GM12865 (cell line): ENCODE measurements around the gene DNAH9.

Source experiments
- DNase-seq: peaks from one replicate; pipeline ENCODE4 v3.0.0; 2010; ENCODE audit warnings: low read depth
- H3K4me3 ChIP-seq: 2 replicates; pipeline ENCODE4 v1.5.1; 2011; ENCODE audit warnings: mild to moderate bottlenecking, low read depth, low read length, control low read depth
- TF ChIP-seq, protein P1 (sequence below): IDR thresholded peaks from 2 replicates; pipeline ENCODE4 v1.5.1; 2011; ENCODE audit warnings: low read length, control low read depth, low read depth, inconsistent platforms; ENCODE audit not compliant: insufficient read depth; ENCODE audit errors: missing control alignments

DNAH9 gene

DNA sequence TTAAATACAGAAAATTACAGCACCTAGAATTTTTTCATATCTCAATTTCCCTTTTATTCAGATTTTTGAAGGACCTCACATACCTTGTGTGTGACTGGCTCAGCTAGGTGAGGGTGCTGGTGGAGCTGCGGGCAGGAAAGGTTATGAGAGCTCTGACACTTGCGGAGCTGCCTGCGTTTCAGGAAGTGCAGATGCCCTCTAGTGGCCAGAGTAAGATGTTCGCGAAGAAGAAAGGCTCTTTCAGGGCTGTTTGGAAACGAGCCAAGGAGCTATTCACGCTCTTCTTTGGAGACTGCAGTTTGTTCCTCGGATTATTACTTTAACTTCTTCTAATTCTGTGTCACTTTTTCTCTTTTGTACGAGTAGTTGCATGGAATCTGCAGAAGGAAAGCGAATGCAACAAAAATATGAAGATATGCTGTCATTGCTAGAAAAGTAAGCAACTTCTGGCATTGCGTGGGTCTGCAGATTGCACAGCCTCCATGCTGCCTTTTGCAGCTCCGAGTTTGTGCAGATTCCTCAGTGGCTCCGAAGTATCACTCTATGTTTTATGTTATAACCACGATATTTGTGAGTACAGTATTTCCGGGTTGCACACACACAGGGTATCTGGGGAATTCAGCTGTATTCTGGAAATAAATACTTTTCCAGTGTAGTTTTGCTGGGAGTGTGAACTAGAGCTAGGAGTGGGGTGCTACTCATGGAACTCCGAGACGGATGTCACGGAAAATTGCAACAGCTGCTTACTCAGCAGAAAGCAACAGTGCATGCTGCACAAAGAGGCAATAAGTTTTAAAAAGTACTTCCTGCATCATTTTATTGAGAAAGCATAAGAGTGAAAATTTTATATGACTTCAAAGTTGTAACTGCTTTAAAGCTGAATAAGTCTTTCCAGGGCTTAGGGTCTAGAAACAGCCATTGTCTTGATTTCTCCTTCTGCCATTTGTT is 46.3 kb downstream of the DNAH9 start:
- TF ChIP-seq, protein P1, sequence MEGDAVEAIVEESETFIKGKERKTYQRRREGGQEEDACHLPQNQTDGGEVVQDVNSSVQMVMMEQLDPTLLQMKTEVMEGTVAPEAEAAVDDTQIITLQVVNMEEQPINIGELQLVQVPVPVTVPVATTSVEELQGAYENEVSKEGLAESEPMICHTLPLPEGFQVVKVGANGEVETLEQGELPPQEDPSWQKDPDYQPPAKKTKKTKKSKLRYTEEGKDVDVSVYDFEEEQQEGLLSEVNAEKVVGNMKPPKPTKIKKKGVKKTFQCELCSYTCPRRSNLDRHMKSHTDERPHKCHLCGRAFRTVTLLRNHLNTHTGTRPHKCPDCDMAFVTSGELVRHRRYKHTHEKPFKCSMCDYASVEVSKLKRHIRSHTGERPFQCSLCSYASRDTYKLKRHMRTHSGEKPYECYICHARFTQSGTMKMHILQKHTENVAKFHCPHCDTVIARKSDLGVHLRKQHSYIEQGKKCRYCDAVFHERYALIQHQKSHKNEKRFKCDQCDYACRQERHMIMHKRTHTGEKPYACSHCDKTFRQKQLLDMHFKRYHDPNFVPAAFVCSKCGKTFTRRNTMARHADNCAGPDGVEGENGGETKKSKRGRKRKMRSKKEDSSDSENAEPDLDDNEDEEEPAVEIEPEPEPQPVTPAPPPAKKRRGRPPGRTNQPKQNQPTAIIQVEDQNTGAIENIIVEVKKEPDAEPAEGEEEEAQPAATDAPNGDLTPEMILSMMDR, result peak; percentile 87
- DNase-seq, result peak; percentile 76
- no peak overlapping the region for H3K4me3 ChIP-seq

GRCh38 chr17:11645426-11645825 is 47.2 kb downstream of the DNAH9 start:
- no peak for DNase-seq
- TF ChIP-seq, protein P1, result no peak
- H3K4me3 ChIP-seq, result no peak overlapping the region

- TF ChIP-seq, protein P1, result no peak
- H3K4me3 ChIP-seq, result no peak overlapping the region
- no peak for DNase-seq
These were observed 52.8 kb downstream of the DNAH9 start for GRCh38 chr17:11651089-11651488.

GRCh38 chr17:11668618-11669017 is 70.3 kb downstream of the DNAH9 start:
- DNase-seq, result no peak
- no peak overlapping the region for H3K4me3 ChIP-seq
- TF ChIP-seq, protein P1, result no peak

DNA sequence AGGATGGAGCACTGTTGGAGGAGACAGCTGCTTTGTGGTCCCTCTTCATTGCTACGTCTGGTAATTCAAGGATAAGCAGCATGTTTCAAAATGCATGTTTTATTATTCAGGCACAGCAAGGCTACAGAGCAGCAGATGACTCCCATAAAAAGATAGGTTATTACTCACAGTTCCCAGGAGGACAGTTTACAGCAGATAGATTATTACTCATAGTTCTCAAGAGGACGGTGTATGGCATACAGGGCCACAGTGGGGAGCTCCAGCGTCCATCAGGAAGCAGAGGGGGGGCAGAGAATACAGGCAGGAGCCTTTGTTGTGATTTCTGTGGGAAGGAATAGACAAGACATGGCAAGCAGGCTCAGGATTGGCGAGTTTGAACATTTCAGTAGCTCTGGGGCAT is 72.9 kb downstream of the DNAH9 start:
- TF ChIP-seq, protein P1, result no peak

DNA sequence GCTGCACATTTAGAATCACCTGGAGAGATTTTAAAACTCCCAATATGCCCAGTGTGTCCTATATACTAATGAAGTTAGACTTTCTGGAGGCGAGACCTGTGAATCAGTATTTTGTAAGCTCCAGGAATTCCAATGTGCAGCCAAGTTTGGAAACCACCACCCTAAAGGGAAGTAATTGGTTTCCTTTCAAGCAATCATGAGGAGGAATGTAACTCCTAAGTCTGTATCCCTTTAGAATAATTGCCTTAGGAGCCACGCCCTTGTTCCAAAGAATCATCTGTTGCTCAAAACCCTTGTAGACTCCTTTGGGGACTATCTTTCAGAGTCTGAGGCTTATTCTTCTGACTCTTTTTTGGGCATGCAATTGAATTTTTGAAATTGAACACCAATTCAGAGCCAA is 84.4 kb downstream of the DNAH9 start:
- H3K4me3 ChIP-seq, result no peak overlapping the region
- no peak for DNase-seq
- TF ChIP-seq, protein P1, result no peak

More for the DNA sequence above, 72.9 kb downstream of the DNAH9 start:
- peak; percentile 38 for DNase-seq
- H3K4me3 ChIP-seq, result no peak overlapping the region
